ENCODE measurements around the gene COMMD1.

COMMD1 gene

DNA sequence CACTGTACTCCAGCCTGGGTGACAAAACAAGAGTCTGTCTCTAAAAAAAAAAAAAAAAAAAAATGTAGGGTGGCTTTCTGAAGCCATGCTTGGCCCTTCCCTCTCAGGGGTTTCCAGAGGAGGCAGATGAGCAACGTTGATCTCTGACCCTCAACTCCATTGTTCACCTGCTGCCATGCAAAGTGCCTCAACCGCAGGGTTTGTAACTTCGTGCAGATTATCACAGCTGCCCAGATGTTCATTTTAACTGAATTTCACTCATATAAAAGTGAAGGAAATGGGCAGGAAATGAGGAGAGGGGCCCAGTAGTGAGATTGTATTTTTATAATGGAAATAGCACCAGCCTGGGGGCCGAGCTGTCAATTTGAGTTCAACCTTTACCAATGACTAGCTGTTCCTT lies 275.5 kb downstream of the COMMD1 start:
- no peak for DNase-seq (ENCODE audit: low read depth)

DNA sequence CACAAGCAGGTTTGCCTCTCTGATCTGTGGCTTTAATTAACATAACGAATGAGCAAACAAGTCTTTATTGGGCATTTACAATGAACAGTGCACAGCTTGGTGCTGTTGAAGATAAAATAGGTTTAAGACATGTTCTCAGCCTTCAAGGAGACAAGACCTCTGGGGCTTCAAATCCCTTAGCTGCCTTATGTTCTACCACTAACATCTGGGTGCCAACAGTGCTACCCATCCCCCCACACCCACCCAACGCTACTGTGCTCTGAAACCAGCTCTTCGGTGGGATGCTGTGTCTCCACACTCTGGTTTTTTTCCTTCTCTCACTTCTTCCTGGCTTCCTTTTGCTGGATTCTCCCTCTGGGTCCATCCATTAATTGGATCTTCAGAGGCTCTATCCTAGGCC lies 276.4 kb downstream of the COMMD1 start:
- DNase-seq (ENCODE audit: low read depth), result no peak

DNA sequence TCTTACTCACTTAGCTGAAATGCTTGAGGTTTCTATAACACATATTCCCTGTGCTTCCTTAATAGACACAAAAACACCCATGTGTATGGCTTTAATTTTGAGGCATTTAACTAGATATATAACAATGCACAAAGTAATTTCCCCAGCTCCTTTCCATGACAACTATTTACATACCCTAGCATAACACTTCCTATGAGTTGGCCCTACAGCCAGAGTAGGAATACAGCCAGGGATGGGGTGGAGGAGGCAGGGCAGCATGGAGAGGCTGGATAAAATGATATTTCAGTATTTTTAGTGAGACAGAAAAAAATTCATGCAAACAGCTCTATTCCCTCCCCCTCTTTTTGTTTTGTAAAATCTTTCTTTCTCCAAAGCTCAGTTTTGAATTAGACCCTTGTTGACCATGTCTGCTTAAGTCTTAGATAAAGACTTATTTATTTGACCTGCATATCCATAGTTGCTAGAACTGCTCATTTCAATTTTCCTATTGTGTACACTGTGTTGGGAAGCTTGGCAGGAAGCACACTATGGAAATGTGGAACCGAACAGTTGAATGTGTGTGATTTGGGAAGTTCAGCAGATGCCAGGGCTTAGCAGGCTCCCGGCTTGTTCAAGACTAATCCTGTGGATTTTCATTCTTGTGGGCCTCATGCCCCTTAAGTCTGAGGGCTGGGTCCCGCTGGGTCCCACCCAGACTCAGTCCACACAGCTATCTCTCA lies 279.2 kb downstream of the COMMD1 start:
- no peak for DNase-seq (ENCODE audit: low read depth)
